HG03108 (cell line): ENCODE results near the gene MAGEB3.

Experiments used
- ATAC-seq: cut with Tn5 transposase; IDR thresholded peaks from one replicate; pipeline ENCODE4 v1.9.1; 2021; ENCODE audit warnings: moderate library complexity; ENCODE audit not compliant: unreplicated experiment

MAGEB3 gene

GRCh38 chrX:30278365-30278764, 47.9 kb downstream of the MAGEB3 start:
- no peak for ATAC-seq

- ATAC-seq, result no peak
Observed at GRCh38 chrX:30280428-30280827, 50.0 kb downstream of the MAGEB3 start.

GRCh38 chrX:30282527-30282926, 52.1 kb downstream of the MAGEB3 start:
- no peak for ATAC-seq

GRCh38 chrX:30283456-30284200, 53.2 kb downstream of the MAGEB3 start:
- ATAC-seq, result no peak
